Measurements from ENCODE around the gene CD96. TPM values are rescaled to one million over a fixed set of nuclear protein-coding genes. Genes with fewer than 3 reads are reported as not detected.

The CD96 gene
- total and polyA plus RNA-seq, 7 donors, result under 0.01 to 8.2 (median 1.2) TPM; not detected in 1

- WGBS, 2 donors, result 74 to 84% methylated on average over 2 of the region's 2 CpGs
- H3K9me3 ChIP-seq, result no peaks in the 10 kb centered on the region
- H3K36me3 ChIP-seq, result no peaks in the 10 kb centered on the region
- no peak for TF ChIP-seq POLR2A (IDR thresholded peaks at IDR 0.05)
- no peak for TF ChIP-seq CTCF (IDR thresholded peaks at IDR 0.05)
- no peak for TF ChIP-seq POLR2AphosphoS5 (IDR thresholded peaks at IDR 0.05)
- TF ChIP-seq EP300 (IDR thresholded peaks at IDR 0.05), result no peak
- H3K27me3 ChIP-seq, result no peaks in the 10 kb centered on the region
- H3K27ac ChIP-seq, result no peak overlapping the region
- no peak for DNase-seq
- no peak overlapping the region for H3K4me3 ChIP-seq
- H3K4me1 ChIP-seq, result no peaks in the 10 kb centered on the region
- intact Hi-C loops (cut with DNase I), result no loop called here
These were observed 63.5 kb downstream of the CD96 start for GRCh38 chr3:111605493-111605892.

- WGBS, 2 donors, result 73 to 74% methylated on average over 3 of the region's 3 CpGs
These were observed 65.4 kb downstream of the CD96 start for GRCh38 chr3:111607240-111607920.

GRCh38 chr3:111608383-111608782 is 66.4 kb downstream of the CD96 start:
- WGBS, 2 donors, result 66 to 82% methylated on average over 2 of the region's 2 CpGs
- Histone ChIP-seq H3K36me3 (no peaks in the 10 kb centered on the region), H3K4me1 (no peaks in the 10 kb centered on the region), H3K27me3 (no peaks in the 10 kb centered on the region), H3K27ac (no peak overlapping the region), H3K9me3 (no peaks in the 10 kb centered on the region), H3K4me3 (no peak overlapping the region)
- intact Hi-C loops (cut with DNase I), result no loop called here
- no peak for DNase-seq
- TF ChIP-seq POLR2A (IDR thresholded peaks at IDR 0.05) (no peak), CTCF (IDR thresholded peaks at IDR 0.05) (no peak), EP300 (IDR thresholded peaks at IDR 0.05) (no peak), POLR2AphosphoS5 (IDR thresholded peaks at IDR 0.05) (no peak)

More at GRCh38 chr3:111607240-111607920, 65.4 kb downstream of the CD96 start:
- Histone ChIP-seq H3K4me3 (no peak overlapping the region), H3K4me1 (no peaks in the 10 kb centered on the region), H3K27ac (no peak overlapping the region), H3K9me3 (no peaks in the 10 kb centered on the region), H3K36me3 (no peaks in the 10 kb centered on the region), H3K27me3 (no peaks in the 10 kb centered on the region)
- TF ChIP-seq POLR2A (IDR thresholded peaks at IDR 0.05), result no peak
- no peak for TF ChIP-seq CTCF (IDR thresholded peaks at IDR 0.05)
- no peak for TF ChIP-seq EP300 (IDR thresholded peaks at IDR 0.05)
- TF ChIP-seq POLR2AphosphoS5 (IDR thresholded peaks at IDR 0.05), result no peak
- intact Hi-C loops (cut with DNase I), result no loop called here
- DNase-seq, result no peak

- no peaks in the 10 kb centered on the region for H3K36me3 ChIP-seq
- no peaks in the 10 kb centered on the region for H3K27me3 ChIP-seq
- no peak overlapping the region for H3K27ac ChIP-seq
- WGBS, 2 donors, result 88 to 92% methylated on average over 2 of the region's 2 CpGs
- no peaks in the 10 kb centered on the region for H3K9me3 ChIP-seq
- TF ChIP-seq POLR2A (IDR thresholded peaks at IDR 0.05) (no peak), CTCF (IDR thresholded peaks at IDR 0.05) (no peak), EP300 (IDR thresholded peaks at IDR 0.05) (no peak), POLR2AphosphoS5 (IDR thresholded peaks at IDR 0.05) (no peak)
- DNase-seq, result no peak
- no peak overlapping the region for H3K4me3 ChIP-seq
- intact Hi-C loops (cut with DNase I), result no loop called here
- H3K4me1 ChIP-seq, result no peaks in the 10 kb centered on the region
These were observed 67.7 kb downstream of the CD96 start for GRCh38 chr3:111609700-111610099.

GRCh38 chr3:111610189-111610588 is 68.2 kb downstream of the CD96 start:
- intact Hi-C loops (cut with DNase I), result no loop called here

More at GRCh38 chr3:111610189-111610588, 68.2 kb downstream of the CD96 start:
- 56 to 74% methylated on average over 5 of the region's 5 CpGs for WGBS, 2 donors
- H3K36me3 ChIP-seq, result no peaks in the 10 kb centered on the region
- no peaks in the 10 kb centered on the region for H3K4me1 ChIP-seq
- H3K27me3 ChIP-seq, result no peaks in the 10 kb centered on the region
- no peak overlapping the region for H3K27ac ChIP-seq
- no peak for DNase-seq
- H3K9me3 ChIP-seq, result no peaks in the 10 kb centered on the region
- no peak overlapping the region for H3K4me3 ChIP-seq
- TF ChIP-seq EP300 (IDR thresholded peaks at IDR 0.05) (no peak), POLR2AphosphoS5 (IDR thresholded peaks at IDR 0.05) (no peak), CTCF (IDR thresholded peaks at IDR 0.05) (no peak), POLR2A (IDR thresholded peaks at IDR 0.05) (no peak)
